GM19351 (cell line): Measurements from ENCODE around the gene EAPP.
"Not testable (repeated sequence)": the region's sequence is repeated elsewhere in the genome, so short reads cannot be mapped to it uniquely, and the experiment has no call there.

Source experiments
- ATAC-seq: cut with Tn5 transposase; IDR thresholded peaks from one replicate; pipeline ENCODE4 v1.9.1; 2021; ENCODE audit warnings: mild to moderate bottlenecking, moderate library complexity; ENCODE audit not compliant: unreplicated experiment

EAPP gene

GRCh38 chr14:34538871-34539406, 562 bp downstream of the EAPP start:
- peak; percentile 8 for ATAC-seq

- not testable (repeated sequence) for ATAC-seq
Measured at GRCh38 chr14:34538096-34538495, 1.4 kb downstream of the EAPP start.

- no peak for ATAC-seq
Measured at GRCh38 chr14:34537677-34538009, 1.9 kb downstream of the EAPP start.

GRCh38 chr14:34536951-34537676, 2.4 kb downstream of the EAPP start:
- ATAC-seq: no peak

GRCh38 chr14:34527591-34527990, 11.9 kb downstream of the EAPP start:
- no peak for ATAC-seq

GRCh38 chr14:34524216-34524615, 15.3 kb downstream of the EAPP start:
- ATAC-seq: not testable (repeated sequence)

- ATAC-seq: no peak
Measured at GRCh38 chr14:34522496-34522895, 17.0 kb downstream of the EAPP start.

- not testable (repeated sequence) for ATAC-seq
Measured at GRCh38 chr14:34521071-34521470, 18.4 kb downstream of the EAPP start.

- not testable (repeated sequence) for ATAC-seq
Measured at GRCh38 chr14:34520304-34520970, 19.1 kb downstream of the EAPP start.

GRCh38 chr14:34507884-34508283, 31.6 kb downstream of the EAPP start:
- no peak for ATAC-seq

GRCh38 chr14:34507459-34507858, 32.0 kb downstream of the EAPP start:
- ATAC-seq: no peak

- ATAC-seq: not testable (repeated sequence)
Measured at GRCh38 chr14:34505124-34505491, 34.4 kb downstream of the EAPP start.

GRCh38 chr14:34504027-34504426, 35.5 kb downstream of the EAPP start:
- not testable (repeated sequence) for ATAC-seq

- ATAC-seq: no peak
Measured at GRCh38 chr14:34502545-34503225, 36.8 kb downstream of the EAPP start.

GRCh38 chr14:34502001-34502400, 37.5 kb downstream of the EAPP start:
- ATAC-seq: no peak

- ATAC-seq: no peak
Measured at GRCh38 chr14:34501004-34501580, 38.4 kb downstream of the EAPP start.

GRCh38 chr14:34498684-34499412, 40.7 kb downstream of the EAPP start:
- no peak for ATAC-seq

GRCh38 chr14:34496679-34497513, 42.6 kb downstream of the EAPP start:
- no peak for ATAC-seq

- ATAC-seq: no peak
Measured at GRCh38 chr14:34496007-34496678, 43.4 kb downstream of the EAPP start.
